MCF 10A (cell line): ENCODE data around the gene HHATL. TPM values are rescaled to one million over a fixed set of nuclear protein-coding genes. Genes with fewer than 3 reads are reported as not detected.

Experiments used
- BruUV-seq: library from RNA; stranded (reverse); fragments of 400-500 nt; replicated peaks from 2 replicates; lab custom pipeline; 2021; lab: Mats Ljungman, UMichigan
- CTCF ChIA-PET: fragments of 300-600 bp; sonication (Branson Sonifier 250); formaldehyde crosslinking; extraction: SDS; loops from one replicate; lab custom pipeline; 2021; ENCODE audit warnings: antibody characterized with exemption, inconsistent platforms; lab: Yijun Ruan, JAX
- POLR2A ChIA-PET: fragments of 300-600, 350-650 bp; sonication (Branson Sonifier 250); formaldehyde crosslinking; extraction: SDS; loops from one replicate; lab custom pipeline; 2020; ENCODE audit warnings: antibody characterized with exemption, inconsistent platforms; lab: Yijun Ruan, JAX
- DNase-seq: peaks from one replicate; pipeline ENCODE4 v3.0.0-alpha.2; 2018; ENCODE audit not compliant: unreplicated experiment
- H3K27ac Mint-ChIP-seq: one replicate; pipeline ENCODE4 v1.8.0; 2022; ENCODE audit warnings: mild to moderate bottlenecking, low read depth, mixed read lengths; ENCODE audit not compliant: unreplicated experiment
- H3K27me3 Mint-ChIP-seq: one replicate; pipeline ENCODE4 v1.8.0; 2022; ENCODE audit warnings: mixed read lengths; ENCODE audit not compliant: insufficient read depth, unreplicated experiment
- H3K36me3 Mint-ChIP-seq: one replicate; pipeline ENCODE4 v1.8.0; 2022; ENCODE audit warnings: mild to moderate bottlenecking, moderate library complexity, mixed read lengths; ENCODE audit not compliant: insufficient read depth, unreplicated experiment
- H3K4me1 Mint-ChIP-seq: one replicate; pipeline ENCODE4 v1.8.0; 2022; ENCODE audit warnings: mixed read lengths; ENCODE audit not compliant: insufficient read depth, unreplicated experiment
- H3K4me3 Mint-ChIP-seq: one replicate; pipeline ENCODE4 v1.8.0; 2022; ENCODE audit warnings: mild to moderate bottlenecking, moderate library complexity, mixed read lengths; ENCODE audit not compliant: unreplicated experiment
- H3K9me3 Mint-ChIP-seq: one replicate; pipeline ENCODE4 v1.8.0; 2022; ENCODE audit warnings: mixed read lengths; ENCODE audit not compliant: unreplicated experiment
- intact Hi-C: fragments of 100-400 bp; cut with micrococcal nuclease; formaldehyde crosslinking; loops from 2 replicates; pipeline ENCODE4 v1.14.1; 2022
- total RNA-seq: library from RNA; stranded (reverse); gene quantifications from 2 replicates; pipeline ENCODE4 v1.2.3, GENCODE V29; 2022
- TF ChIP-seq, protein P1 (sequence below): fragments of 200-600 bp; IDR thresholded peaks from one replicate; pipeline ENCODE4 v1.8.0; 2022; ENCODE audit warnings: antibody characterized with exemption, mild to moderate bottlenecking; ENCODE audit not compliant: unreplicated experiment

The HHATL gene
- total RNA-seq, 1 experiment from 2014 or later, result not detected

- POLR2A ChIA-PET, result interaction anchor here (1.1 to 1.8 kb wide), 2 partner anchors 36 to 68 kb away, joined by 3 to 4 read pairs; no protein-coding TSS in a partner anchor
Observed at GRCh38 chr3:42720126-42720525, 17.5 kb upstream of the HHATL start.

GRCh38 chr3:42719002-42719401 is 16.4 kb upstream of the HHATL start:
- intact Hi-C loops, result no loop called here
- TF ChIP-seq, protein P1, sequence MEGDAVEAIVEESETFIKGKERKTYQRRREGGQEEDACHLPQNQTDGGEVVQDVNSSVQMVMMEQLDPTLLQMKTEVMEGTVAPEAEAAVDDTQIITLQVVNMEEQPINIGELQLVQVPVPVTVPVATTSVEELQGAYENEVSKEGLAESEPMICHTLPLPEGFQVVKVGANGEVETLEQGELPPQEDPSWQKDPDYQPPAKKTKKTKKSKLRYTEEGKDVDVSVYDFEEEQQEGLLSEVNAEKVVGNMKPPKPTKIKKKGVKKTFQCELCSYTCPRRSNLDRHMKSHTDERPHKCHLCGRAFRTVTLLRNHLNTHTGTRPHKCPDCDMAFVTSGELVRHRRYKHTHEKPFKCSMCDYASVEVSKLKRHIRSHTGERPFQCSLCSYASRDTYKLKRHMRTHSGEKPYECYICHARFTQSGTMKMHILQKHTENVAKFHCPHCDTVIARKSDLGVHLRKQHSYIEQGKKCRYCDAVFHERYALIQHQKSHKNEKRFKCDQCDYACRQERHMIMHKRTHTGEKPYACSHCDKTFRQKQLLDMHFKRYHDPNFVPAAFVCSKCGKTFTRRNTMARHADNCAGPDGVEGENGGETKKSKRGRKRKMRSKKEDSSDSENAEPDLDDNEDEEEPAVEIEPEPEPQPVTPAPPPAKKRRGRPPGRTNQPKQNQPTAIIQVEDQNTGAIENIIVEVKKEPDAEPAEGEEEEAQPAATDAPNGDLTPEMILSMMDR, result no peak
- no peak overlapping the region for H3K4me3 Mint-ChIP-seq
- no peaks in the 10 kb centered on the region for H3K9me3 Mint-ChIP-seq
- no peaks in the 10 kb centered on the region for H3K36me3 Mint-ChIP-seq
- H3K27ac Mint-ChIP-seq, result no peak overlapping the region
- no peak for DNase-seq
- peaks cover 5% of the 10 kb centered on the region for H3K4me1 Mint-ChIP-seq
- CTCF ChIA-PET, result interaction anchor here (1.1 to 1.5 kb wide), 2 partner anchors 9 to 26 kb away, joined by 3 to 5 read pairs; no protein-coding TSS in a partner anchor
- POLR2A ChIA-PET, result interaction anchor here (0.7 to 1.8 kb wide), 2 partner anchors 55 to 67 kb away, joined by 3 to 4 read pairs; no protein-coding TSS in a partner anchor
- no TSS peak for BruUV-seq
- H3K27me3 Mint-ChIP-seq, result no peaks in the 10 kb centered on the region

More at GRCh38 chr3:42720126-42720525, 17.5 kb upstream of the HHATL start:
- Mint-ChIP-seq H3K27ac (no peak overlapping the region), H3K4me1 (peaks cover 5% of the 10 kb centered on the region), H3K9me3 (no peaks in the 10 kb centered on the region), H3K27me3 (no peaks in the 10 kb centered on the region), H3K4me3 (no peak overlapping the region), H3K36me3 (no peaks in the 10 kb centered on the region)
- DNase-seq, result peak; percentile 17
- intact Hi-C loops, result no loop called here
- TF ChIP-seq, protein P1, result no peak
- BruUV-seq, result no TSS peak
- CTCF ChIA-PET, result interaction anchor here (0.6 to 1.5 kb wide), 3 partner anchors 10 to 25 kb away, joined by 3 to 5 read pairs (median 3); no protein-coding TSS in a partner anchor

GRCh38 chr3:42718338-42718737 is 15.7 kb upstream of the HHATL start:
- ChIA-PET POLR2A (no interaction called here), CTCF (interaction anchor here (1.2 kb wide), 1 partner anchor 10 kb away, joined by 6 read pairs; no protein-coding TSS in a partner anchor)
- Mint-ChIP-seq H3K4me3 (no peak overlapping the region), H3K9me3 (no peaks in the 10 kb centered on the region), H3K4me1 (peaks cover 5% of the 10 kb centered on the region), H3K27ac (no peak overlapping the region), H3K36me3 (no peaks in the 10 kb centered on the region), H3K27me3 (no peaks in the 10 kb centered on the region)
- intact Hi-C loops, result no loop called here
- TF ChIP-seq, protein P1, result no peak
- BruUV-seq, result no TSS peak
- no peak for DNase-seq

DNA sequence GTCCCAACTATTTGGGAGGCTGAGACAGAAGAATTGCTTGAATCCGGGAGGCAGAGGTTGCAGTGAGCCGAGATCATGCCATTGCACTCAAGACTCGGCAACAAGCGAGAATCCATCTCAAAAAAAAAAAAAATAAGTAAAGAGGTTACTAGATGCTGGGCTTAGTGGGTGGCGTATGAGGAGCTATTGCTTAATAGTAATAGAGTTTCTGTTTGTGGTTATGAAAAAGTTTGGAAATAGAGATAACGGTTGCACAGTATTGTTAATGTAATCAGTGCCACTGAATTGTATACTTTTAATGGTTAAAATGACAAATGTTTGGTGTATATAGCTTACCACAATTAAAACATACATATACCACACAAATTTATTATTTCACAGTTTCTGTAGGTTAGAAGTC is 14.7 kb upstream of the HHATL start:
- peaks cover 5% of the 10 kb centered on the region for H3K4me1 Mint-ChIP-seq
- H3K9me3 Mint-ChIP-seq, result no peaks in the 10 kb centered on the region
- intact Hi-C loops, result no loop called here

More for the DNA sequence above, 14.7 kb upstream of the HHATL start:
- H3K4me3 Mint-ChIP-seq, result no peak overlapping the region
- no peak overlapping the region for H3K27ac Mint-ChIP-seq
- DNase-seq, result no peak
- H3K27me3 Mint-ChIP-seq, result no peaks in the 10 kb centered on the region
- no TSS peak for BruUV-seq
- TF ChIP-seq, protein P1, result no peak
- H3K36me3 Mint-ChIP-seq, result no peaks in the 10 kb centered on the region
- POLR2A ChIA-PET, result no interaction called here
- CTCF ChIA-PET, result interaction anchor here (0.6 to 1.2 kb wide), 2 partner anchors 9 to 164 kb away, joined by 3 to 6 read pairs; no protein-coding TSS in a partner anchor
